Testis (tissue), 3 donors: Measurements from ENCODE around the gene GNG5. TPM values are rescaled to one million over a fixed set of nuclear protein-coding genes. Genes with fewer than 3 reads are reported as not detected.

Experiments
- DNase-seq: peaks from one replicate; pipeline ENCODE4 v3.0.0-alpha.2; 2019
- H3K27ac ChIP-seq, 2 donors: fragments of 200-600 bp; sonication (generic); one replicate each; pipeline ENCODE4 v1.5.1; 2019
- H3K27me3 ChIP-seq: fragments of 200-600 bp; sonication (generic); one replicate; pipeline ENCODE4 v1.5.1; 2019
- H3K36me3 ChIP-seq: fragments of 200-600 bp; sonication (generic); one replicate; pipeline ENCODE4 v1.5.1; 2017; ENCODE audit warnings: low read depth; ENCODE audit errors: missing control alignments
- H3K4me1 ChIP-seq: fragments of 200-600 bp; sonication (generic); one replicate; pipeline ENCODE4 v1.5.1; 2019
- H3K4me3 ChIP-seq, 2 donors: fragments of 200-600 bp; sonication (generic); one replicate each; pipeline ENCODE4 v1.5.1; 2017 to 2019
- H3K9me3 ChIP-seq: fragments of 200-600 bp; sonication (generic); one replicate; pipeline ENCODE4 v1.5.1; 2017
- POLR2A ChIP-seq: fragments of 450-650 bp; IDR thresholded peaks from one replicate; pipeline ENCODE4 v1.6.1; 2017; ENCODE audit warnings: antibody characterized with exemption, mild to moderate bottlenecking, moderate library complexity
- WGBS, 2 donors: methylation state at CpG; one replicate each; pipeline ENCODE4 v1.1.5; 2018; 5-methylcytosine and 5-hydroxymethylcytosine counted together
- intact Hi-C: fragments of 100-400 bp; cut with DNase I; formaldehyde crosslinking; loops from one replicate; pipeline ENCODE4 v1.15.1; 2023; ENCODE audit warnings: low total_unique reads
- polyA plus RNA-seq: library from polyadenylated mRNA; stranded (reverse); fragments of 350-450 nt; fragmentation: Illumina TruSeq; extraction: RNeasy Lipid Tissue Mini Kit (QIAGEN cat#74804); gene quantifications from one replicate; pipeline ENCODE4 v1.2.3, GENCODE V29; 2014; ENCODE audit warnings: low read depth, low replicate concordance; ENCODE audit not compliant: insufficient read depth
- total RNA-seq, 2 donors: library from RNA; depleted of rRNA; stranded (reverse); fragments of >200 nt; gene quantifications; one replicate each; pipeline ENCODE4 v1.2.3, GENCODE V29; 2016
- TF ChIP-seq, protein P1 (sequence below), 3 experiments: fragments of 450-650 bp in 2 of 3; fragments of 200-600 bp in 1 of 3; sonication (generic) in 1 of 3; IDR thresholded peaks; one replicate each; pipeline ENCODE4 v1.5.1; 2016 to 2019; ENCODE audit warnings: antibody characterized with exemption in 3 of 3, mild to moderate bottlenecking in 2 of 3, moderate library complexity in 1 of 3

The GNG5 gene
- total and polyA plus RNA-seq, 3 donors from 2014 or later = 113 to 193 (median 143) TPM

DNA sequence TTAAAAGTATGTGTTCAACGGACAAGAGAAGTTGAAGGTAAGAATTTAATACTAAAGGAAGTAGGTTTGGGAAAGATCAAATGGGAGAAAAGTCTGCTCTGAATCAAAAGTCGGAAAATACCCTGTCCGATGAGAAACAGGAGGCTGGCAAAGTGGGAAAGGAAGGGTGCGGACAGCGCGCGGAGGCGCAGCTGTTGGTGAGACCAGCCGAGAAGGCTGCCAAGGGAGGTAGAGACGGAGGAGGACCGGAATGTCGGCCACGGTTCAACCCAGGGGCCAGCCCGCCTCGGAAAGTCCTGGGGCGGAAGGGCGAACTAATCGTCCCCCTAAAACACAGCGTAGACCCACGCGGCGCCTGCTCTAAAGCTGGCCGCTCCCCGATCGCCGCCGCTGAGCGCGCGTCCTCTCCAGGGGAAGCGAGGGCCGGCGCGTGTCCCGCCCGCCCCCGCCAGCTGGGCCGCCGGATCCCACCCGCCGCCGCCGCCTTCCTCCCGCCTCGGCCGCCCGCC is 834 bp downstream of the GNG5 start:
- no peak for TF ChIP-seq POLR2A
- 0 to 1% methylated on average over 16 to 35 of the region's 47 CpGs for WGBS, 2 donors
- Histone ChIP-seq H3K27me3 (no peaks in the 10 kb centered on the region), H3K4me3 (peak overlapping the region; percentile 63 to 90), H3K36me3 (no peaks in the 10 kb centered on the region), H3K27ac (peak overlapping the region; percentile 88 to 98), H3K4me1 (peaks cover 25% of the 10 kb centered on the region), H3K9me3 (no peaks in the 10 kb centered on the region)
- no peak for DNase-seq
- intact Hi-C loops = no loop called here

DNA sequence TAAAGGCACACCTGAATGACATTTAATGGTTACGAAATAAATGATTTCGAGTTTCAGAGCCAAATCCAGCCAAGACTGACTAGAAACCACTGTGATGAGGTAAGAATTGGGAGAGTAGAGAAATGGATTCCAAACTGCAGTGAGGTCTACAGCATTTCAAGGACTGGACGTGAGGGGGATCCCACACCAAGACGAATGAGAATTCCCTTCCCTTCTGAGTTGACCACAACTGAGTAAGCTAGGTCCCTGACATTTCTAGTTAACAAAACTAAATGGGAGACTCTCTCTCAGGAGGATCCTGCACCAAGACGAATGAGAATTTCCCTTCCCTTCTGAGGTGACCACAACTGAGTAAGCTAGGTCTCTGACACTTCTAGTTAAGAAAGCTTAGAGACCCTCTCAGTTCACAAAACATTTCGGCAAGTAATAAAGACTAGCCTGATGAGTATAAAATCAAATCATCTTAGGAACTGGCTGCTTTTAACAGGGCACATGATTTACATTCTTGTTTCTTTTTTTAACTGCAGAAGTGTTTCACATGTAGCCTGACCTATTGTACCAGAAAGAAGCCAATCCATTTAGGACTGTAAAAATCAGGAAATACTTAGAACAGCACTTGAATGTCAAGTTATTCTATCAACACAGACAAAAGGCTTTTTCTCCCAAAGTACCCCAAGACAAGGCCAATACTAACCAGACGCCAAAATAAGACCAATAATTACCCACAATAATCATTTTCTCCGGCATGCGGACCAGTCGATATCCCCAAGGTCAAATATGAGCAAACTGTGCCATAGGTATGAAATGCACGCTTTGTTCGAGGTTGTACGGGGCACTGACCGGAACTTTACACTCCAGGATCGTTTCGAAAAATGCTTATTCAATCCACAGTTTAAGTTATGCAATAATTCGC is 1.5 kb downstream of the GNG5 start:
- Histone ChIP-seq H3K9me3 (no peaks in the 10 kb centered on the region), H3K4me1 (peaks cover 26% of the 10 kb centered on the region), H3K4me3 (peak overlapping the region; percentile 63 to 90), H3K27me3 (no peaks in the 10 kb centered on the region), H3K27ac (peak overlapping the region; percentile 88 to 98), H3K36me3 (no peaks in the 10 kb centered on the region)
- DNase-seq = no peak
- TF ChIP-seq POLR2A = no peak
- 3 to 5% methylated on average over 17 of the region's 17 CpGs for WGBS, 2 donors
- intact Hi-C loops = no loop called here

DNA sequence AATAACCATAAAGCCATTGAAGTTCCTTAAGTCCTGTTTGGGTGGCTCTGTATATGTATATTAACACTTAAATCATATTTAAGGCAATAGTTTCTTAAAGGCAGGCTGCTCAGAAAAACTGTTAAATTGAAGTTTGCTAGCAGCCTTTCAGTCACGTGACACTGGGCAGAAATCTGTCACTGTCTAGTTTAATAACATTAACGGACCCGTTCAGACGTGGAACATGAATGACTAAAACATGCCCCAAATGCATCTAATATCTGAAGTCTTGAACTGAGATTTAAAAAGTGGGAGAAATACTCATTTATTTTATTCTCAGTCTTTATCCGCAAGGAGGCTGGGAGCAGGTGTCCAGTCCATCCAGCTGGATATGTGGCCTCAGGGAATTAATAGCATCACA is 3.5 kb downstream of the GNG5 start:
- TF ChIP-seq, protein P1, sequence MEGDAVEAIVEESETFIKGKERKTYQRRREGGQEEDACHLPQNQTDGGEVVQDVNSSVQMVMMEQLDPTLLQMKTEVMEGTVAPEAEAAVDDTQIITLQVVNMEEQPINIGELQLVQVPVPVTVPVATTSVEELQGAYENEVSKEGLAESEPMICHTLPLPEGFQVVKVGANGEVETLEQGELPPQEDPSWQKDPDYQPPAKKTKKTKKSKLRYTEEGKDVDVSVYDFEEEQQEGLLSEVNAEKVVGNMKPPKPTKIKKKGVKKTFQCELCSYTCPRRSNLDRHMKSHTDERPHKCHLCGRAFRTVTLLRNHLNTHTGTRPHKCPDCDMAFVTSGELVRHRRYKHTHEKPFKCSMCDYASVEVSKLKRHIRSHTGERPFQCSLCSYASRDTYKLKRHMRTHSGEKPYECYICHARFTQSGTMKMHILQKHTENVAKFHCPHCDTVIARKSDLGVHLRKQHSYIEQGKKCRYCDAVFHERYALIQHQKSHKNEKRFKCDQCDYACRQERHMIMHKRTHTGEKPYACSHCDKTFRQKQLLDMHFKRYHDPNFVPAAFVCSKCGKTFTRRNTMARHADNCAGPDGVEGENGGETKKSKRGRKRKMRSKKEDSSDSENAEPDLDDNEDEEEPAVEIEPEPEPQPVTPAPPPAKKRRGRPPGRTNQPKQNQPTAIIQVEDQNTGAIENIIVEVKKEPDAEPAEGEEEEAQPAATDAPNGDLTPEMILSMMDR (IDR thresholded peaks at IDR 0.05) = no peak
- TF ChIP-seq POLR2A = no peak
- Histone ChIP-seq H3K36me3 (no peaks in the 10 kb centered on the region), H3K4me1 (peaks cover 26% of the 10 kb centered on the region), H3K9me3 (no peaks in the 10 kb centered on the region), H3K27ac (no peak overlapping the region), H3K4me3 (no peak overlapping the region), H3K27me3 (no peaks in the 10 kb centered on the region)
- no peak for DNase-seq
- intact Hi-C loops = no loop called here
- 42 to 50% methylated on average over 5 of the region's 5 CpGs for WGBS, 2 donors

DNA sequence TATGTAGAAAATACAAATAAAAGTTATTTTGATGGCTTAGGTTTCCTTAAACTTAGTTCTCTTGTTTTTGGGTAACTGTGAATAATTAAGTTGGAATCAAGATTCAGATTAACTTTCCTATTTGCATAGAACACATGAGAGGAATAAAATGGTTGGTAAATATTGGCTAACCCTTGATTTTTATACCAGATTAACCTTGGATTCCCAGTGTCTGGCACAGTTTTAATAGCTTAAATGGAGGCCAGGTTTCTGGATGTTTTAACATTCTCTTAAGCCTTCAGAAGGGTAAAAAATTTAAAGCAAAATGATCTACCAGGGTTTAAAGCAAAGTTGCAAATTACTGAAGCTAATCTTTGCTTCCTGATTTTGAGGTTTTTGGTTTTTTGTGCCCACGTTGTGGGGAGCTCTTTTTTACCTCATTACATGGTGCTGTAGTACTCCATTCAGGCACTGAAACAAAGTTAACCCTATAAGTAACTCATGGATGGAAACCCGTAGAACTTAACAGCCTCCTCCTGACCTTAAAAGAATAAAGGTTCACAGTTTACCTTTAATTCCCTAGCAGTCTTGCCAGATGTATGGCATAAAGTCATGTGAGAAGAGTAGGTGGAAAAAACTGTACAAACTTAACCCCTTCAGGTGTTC is 8.6 kb downstream of the GNG5 start:
- intact Hi-C loops = no loop called here
- Histone ChIP-seq H3K36me3 (no peaks in the 10 kb centered on the region), H3K27me3 (no peaks in the 10 kb centered on the region), H3K4me3 (no peak overlapping the region), H3K27ac (no peak overlapping the region), H3K9me3 (no peaks in the 10 kb centered on the region), H3K4me1 (peaks cover 7% of the 10 kb centered on the region)
- TF ChIP-seq, protein P1 (IDR thresholded peaks at IDR 0.05) = no peak
- TF ChIP-seq POLR2A = no peak
- WGBS, 2 donors = 49 to 56% methylated on average over 2 of the region's 2 CpGs
- DNase-seq = no peak

DNA sequence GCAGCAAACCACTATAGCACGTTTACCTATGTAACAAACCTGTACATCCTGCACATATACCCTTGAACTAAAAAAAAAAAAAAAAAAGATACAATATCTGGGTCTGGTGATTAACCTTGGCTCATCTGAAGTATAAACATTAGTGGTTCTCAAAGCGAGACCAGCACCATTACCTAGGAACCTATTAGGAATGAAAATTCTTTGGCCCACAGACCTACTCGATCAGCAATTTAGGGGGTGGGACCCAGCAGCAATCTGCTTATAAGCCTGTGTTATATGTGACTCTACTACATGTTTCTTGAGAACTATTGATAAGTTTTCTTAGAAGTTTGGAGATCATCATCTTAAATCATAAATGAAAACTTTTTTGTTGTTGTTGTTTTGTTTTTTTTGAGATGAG is 9.9 kb downstream of the GNG5 start:
- no peaks in the 10 kb centered on the region for H3K36me3 ChIP-seq
- H3K27ac ChIP-seq = no peak overlapping the region
- H3K9me3 ChIP-seq = no peaks in the 10 kb centered on the region
- H3K4me3 ChIP-seq = no peak overlapping the region
- TF ChIP-seq, protein P1 (IDR thresholded peaks at IDR 0.05) = no peak
- TF ChIP-seq POLR2A = no peak
- intact Hi-C loops = no loop called here
- H3K27me3 ChIP-seq = no peaks in the 10 kb centered on the region
- 80 to 84% methylated on average over 3 of the region's 3 CpGs for WGBS, 2 donors
- H3K4me1 ChIP-seq = peaks cover 5% of the 10 kb centered on the region
- no peak for DNase-seq
